ENCODE measurements around the gene PLA2G2C.

DNA sequence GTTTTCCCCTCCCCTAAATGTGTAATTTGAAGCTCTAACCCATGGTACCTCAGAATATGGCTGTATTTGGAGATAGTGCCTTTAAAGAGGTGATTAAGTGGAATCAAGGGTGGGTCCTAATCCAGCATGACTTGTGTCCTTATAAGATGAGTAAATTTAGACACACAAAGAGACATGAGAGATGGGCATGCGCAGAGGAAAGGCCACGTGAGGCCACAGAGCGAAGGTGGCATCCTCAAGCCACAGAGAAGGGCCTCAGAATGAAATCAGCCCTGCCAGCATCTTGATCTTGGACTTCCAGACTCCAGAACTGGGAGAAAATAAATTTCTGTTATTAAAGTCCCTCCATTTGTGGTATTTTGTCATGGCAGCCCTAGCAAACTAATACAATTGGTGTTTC lies 50.1 kb downstream of the PLA2G2C start:
- TF ChIP-seq MAX (CRISPR knock-in tag; IDR thresholded peaks at IDR 0.05) (no peak), IRF1 (CRISPR knock-in tag; IDR thresholded peaks at IDR 0.05) (no peak), NR2C2 (CRISPR knock-in tag; IDR thresholded peaks at IDR 0.05) (no peak)

Data from WTC11 (cell line).